ENCODE data around the gene TMPRSS5.

The TMPRSS5 gene

GRCh38 chr11:113670149-113670830 lies 35.8 kb downstream of the TMPRSS5 start:
- no peak for DNase-seq (ENCODE audit: low read depth)
- no peak overlapping the region for H3K4me3 ChIP-seq (ENCODE audit: low read depth, low read length)
- no peak for TF ChIP-seq CTCF (IDR thresholded peaks at IDR 0.05; ENCODE audit: insufficient read depth, low read depth, low read length, missing control alignments)

- DNase-seq (ENCODE audit: low read depth), result no peak
- no peak overlapping the region for H3K4me3 ChIP-seq (ENCODE audit: low read depth, low read length)
Observed at GRCh38 chr11:113668255-113668654, 37.9 kb downstream of the TMPRSS5 start.

GRCh38 chr11:113667801-113668200 lies 38.3 kb downstream of the TMPRSS5 start:
- H3K4me3 ChIP-seq (ENCODE audit: low read depth, low read length), result no peak overlapping the region
- no peak for DNase-seq (ENCODE audit: low read depth)
- TF ChIP-seq CTCF (IDR thresholded peaks at IDR 0.05; ENCODE audit: insufficient read depth, low read depth, low read length, missing control alignments), result no peak

More at GRCh38 chr11:113668255-113668654, 37.9 kb downstream of the TMPRSS5 start:
- no peak for TF ChIP-seq CTCF (IDR thresholded peaks at IDR 0.05; ENCODE audit: insufficient read depth, low read depth, low read length, missing control alignments)

- DNase-seq (ENCODE audit: low read depth), result no peak
- TF ChIP-seq CTCF (IDR thresholded peaks at IDR 0.05; ENCODE audit: insufficient read depth, low read depth, low read length, missing control alignments), result no peak
- H3K4me3 ChIP-seq (ENCODE audit: low read depth, low read length), result no peak overlapping the region
Observed at GRCh38 chr11:113666584-113666983, 39.5 kb downstream of the TMPRSS5 start.

GRCh38 chr11:113664981-113665710 lies 41.0 kb downstream of the TMPRSS5 start:
- no peak for DNase-seq (ENCODE audit: low read depth)
- no peak for TF ChIP-seq CTCF (IDR thresholded peaks at IDR 0.05; ENCODE audit: insufficient read depth, low read depth, low read length, missing control alignments)
- H3K4me3 ChIP-seq (ENCODE audit: low read depth, low read length), result no peak overlapping the region

GRCh38 chr11:113664069-113664980 lies 41.8 kb downstream of the TMPRSS5 start:
- DNase-seq (ENCODE audit: low read depth), result no peak
- H3K4me3 ChIP-seq (ENCODE audit: low read depth, low read length), result no peak overlapping the region
- no peak for TF ChIP-seq CTCF (IDR thresholded peaks at IDR 0.05; ENCODE audit: insufficient read depth, low read depth, low read length, missing control alignments)
